T47D (cell line): ENCODE results near the gene UBXN11.

Source experiments
- DNase-seq, 2 experiments: peaks; one replicate each; pipeline versions ENCODE4 v3.0.0 to v3.0.0-alpha.2; 2011 to 2012; ENCODE audit warnings: low read depth in 1 of 2, low spot score in 1 of 2
- JUND ChIP-seq: IDR thresholded peaks from 2 replicates; pipeline ENCODE4 v1.6.1; 2012; ENCODE audit warnings: low read depth
- in situ Hi-C: cut with HindIII; loops from 2 replicates; pipeline ENCODE4 v1.10.0; 2016; ENCODE audit warnings: low sequenced_read_pairs, low pct_unique_long_range_greater_than_20kb

UBXN11 gene

DNA sequence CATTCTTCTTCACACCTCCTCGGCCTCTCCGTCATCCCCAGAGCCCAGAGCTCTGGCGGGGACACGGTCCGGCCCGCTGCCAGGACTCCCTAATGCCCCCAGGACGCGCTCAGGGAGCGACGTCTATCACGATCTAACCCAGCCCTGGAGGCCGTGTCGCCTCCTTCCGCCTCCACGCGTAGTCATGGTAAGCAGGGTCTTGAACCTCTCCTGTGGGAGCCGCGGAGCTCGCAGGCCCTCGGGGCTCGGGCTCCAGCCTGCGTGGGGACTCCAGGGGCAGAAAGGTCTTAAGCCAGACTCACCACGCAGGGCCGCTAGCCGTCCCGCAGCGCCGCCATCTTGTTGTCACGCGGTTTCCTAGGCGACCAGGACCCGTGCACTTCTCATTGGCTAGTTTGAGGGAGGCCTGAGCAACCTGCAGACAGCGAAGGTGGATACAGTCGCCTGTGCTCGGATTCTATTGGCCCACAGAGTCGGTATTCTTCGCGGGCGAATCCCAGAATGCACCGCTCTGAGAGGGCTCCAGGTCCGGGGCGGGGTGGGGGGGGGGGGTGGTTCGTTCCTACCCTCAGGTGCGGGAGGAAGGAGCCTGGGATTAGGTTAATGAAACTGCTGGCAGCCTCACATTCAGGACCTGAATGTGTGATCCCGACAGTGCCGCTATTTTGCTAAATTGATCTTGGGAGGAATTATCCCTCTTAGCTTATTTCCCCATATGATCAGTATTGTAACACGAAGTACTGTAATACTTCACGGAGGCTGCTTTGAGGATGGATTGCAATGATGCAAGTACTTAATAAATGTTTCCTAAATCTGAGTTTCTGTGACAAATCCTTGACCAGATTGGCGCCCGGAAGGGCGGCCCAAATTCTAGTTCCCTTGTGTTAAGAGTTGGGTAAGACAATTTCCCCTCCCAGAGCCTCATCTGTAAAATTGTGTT, at the start of gene UBXN11:
Gene UBXN11 (minus strand): TSS at position 347 of the 940 bp plus-strand sequence. CDS start 3,753 bp downstream, outside the sequence.
- peak; percentile 97 to 98 for DNase-seq
- no peak for TF ChIP-seq JUND
- in situ Hi-C loops, result no loop called here

DNA sequence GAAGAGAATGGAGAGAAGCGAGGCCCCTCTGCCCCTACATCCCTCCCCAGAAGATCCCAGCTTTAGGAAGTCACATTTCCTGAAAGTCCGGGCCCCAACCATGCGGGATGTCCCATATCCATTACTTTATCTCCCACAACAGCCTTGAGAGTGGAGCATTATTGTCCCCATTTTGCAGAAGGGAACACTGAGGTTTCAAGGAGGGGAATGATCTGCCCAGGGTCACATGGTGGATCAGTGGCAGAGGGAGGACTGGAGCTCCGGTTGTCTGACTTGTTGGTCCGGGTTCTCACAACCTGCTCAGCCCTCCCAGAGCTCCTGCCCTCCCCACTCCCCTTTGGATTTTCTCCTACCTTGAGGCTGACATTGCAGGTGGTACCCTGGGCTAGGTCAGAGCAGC, 49.7 kb upstream of the UBXN11 start:
- no peak for TF ChIP-seq JUND
- in situ Hi-C loops, result no loop called here
- DNase-seq, result peak in 1 of 2 experiments; percentile 34

- no peak for DNase-seq
- in situ Hi-C loops, result no loop called here
- TF ChIP-seq JUND, result no peak
Observed at GRCh38 chr1:26354972-26355371, 48.5 kb upstream of the UBXN11 start.

- peak; percentile 77 to 89 for DNase-seq
- in situ Hi-C loops, result no loop called here
- no peak for TF ChIP-seq JUND
Observed at GRCh38 chr1:26353976-26354820, 47.8 kb upstream of the UBXN11 start, which contains the start of gene CRYBG2. CRYBG2 (minus strand) TSS chr1:26354130; CDS start chr1:26346657, 7,473 bp downstream.

GRCh38 chr1:26353210-26353859, 46.9 kb upstream of the UBXN11 start:
- in situ Hi-C loops, result no loop called here
- TF ChIP-seq JUND, result no peak
- DNase-seq, result no peak

- in situ Hi-C loops, result no loop called here
- no peak for TF ChIP-seq JUND
- DNase-seq, result no peak
Observed at GRCh38 chr1:26352338-26352679, 45.9 kb upstream of the UBXN11 start.

DNA sequence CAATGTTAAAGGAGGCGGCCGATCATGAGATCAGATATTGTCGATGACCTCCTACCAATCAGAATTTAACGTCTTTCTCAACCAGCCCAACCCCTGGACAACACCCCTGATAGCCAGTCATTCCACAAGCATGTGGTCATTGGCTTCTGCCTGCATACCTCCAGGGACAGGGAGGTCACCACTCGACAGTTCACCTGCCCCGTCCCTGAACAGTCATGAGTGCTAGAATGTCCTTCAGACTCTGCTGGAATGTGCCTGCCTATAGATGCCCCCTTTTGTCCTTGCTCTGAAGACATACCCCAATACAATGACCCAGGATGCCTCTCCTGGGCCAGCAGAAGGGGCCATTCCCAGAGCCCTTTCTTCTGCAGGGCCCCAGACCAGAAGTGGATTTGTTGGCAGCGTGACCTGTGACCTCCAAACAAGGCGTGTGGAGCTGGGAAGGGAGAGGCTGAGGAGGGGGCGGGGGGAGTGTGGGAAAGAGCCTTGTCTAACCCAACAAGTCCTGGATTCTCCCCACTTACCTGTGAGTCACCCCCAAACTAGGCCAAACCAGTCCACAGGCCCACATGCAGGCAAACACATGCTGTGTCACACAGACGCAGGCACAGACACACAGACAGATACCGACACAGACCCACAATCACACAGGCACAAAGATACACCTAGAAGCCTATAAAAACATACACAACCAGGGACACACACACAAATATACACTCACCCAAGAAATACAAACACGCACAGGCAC, 45.3 kb upstream of the UBXN11 start:
- DNase-seq, result no peak
- no peak for TF ChIP-seq JUND
- in situ Hi-C loops, result no loop called here

- in situ Hi-C loops, result no loop called here
- no peak for DNase-seq
- no peak for TF ChIP-seq JUND
Observed at GRCh38 chr1:26350701-26351589, 44.5 kb upstream of the UBXN11 start.

GRCh38 chr1:26350343-26350700, 43.9 kb upstream of the UBXN11 start:
- DNase-seq, result no peak
- TF ChIP-seq JUND, result no peak
- in situ Hi-C loops, result no loop called here

DNA sequence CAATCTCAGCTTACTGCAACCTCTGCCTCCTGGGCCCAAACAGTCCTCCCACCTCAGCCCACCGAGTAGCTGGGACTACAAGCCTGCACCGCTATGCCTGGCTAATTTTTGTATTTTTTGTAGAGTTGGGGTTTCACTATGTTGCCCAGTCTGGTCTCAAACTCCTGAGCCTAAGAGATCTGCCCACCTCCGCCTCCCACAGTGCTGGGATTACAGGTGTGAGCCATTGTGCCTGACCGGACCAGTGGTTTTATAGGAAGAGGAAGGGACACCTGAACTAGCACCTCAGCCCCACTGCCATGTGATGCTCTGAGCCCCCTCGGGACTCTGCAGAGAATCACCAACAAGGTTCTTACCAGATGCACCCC, 43.4 kb upstream of the UBXN11 start:
- in situ Hi-C loops, result no loop called here
- TF ChIP-seq JUND, result no peak
- DNase-seq, result no peak

DNA sequence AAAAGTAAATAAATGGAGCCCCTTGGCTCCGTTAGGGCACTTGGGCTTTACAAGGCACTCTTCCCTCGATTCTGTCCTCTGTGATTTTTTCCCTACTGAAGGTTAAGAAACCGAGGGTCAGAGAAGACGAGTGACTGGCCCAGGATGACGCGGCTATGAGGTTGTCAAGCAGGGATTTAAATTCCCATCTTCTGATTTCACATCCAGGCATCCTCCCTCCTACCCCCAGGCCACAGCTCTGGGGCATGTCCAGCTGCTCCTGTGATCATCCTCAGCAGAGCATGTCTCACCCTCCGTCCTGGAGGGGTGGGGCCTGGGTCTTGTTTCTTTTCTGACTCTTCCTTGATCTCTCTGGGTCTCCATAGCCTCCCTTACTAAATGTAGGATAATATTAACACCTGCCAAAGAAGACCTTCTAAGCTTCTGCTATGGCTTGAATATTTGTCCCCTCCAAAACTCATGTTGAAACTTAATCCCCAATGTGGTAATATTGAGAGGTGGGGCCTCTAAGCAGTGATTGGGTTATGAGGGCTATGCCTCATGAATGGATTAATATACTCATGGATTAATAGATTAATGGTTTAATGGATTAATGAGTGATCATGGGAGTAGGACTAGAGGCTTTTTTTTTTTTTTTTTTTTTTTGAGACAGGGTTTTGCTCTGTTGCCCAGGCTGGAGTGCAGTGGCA, 42.9 kb upstream of the UBXN11 start:
- DNase-seq, result no peak
- no peak for TF ChIP-seq JUND
- in situ Hi-C loops, result no loop called here
